GM12872 (cell line): ENCODE data around the gene ISG20.

Source experiments
- CTCF ChIP-seq: IDR thresholded peaks from 3 replicates; pipeline ENCODE4 v1.5.1; 2011; ENCODE audit warnings: low read depth, mild to moderate bottlenecking, low read length, moderate library complexity; ENCODE audit not compliant: insufficient read depth

Gene ISG20

GRCh38 chr15:88606070-88606794 is 32.6 kb upstream of the ISG20 start:
- TF ChIP-seq CTCF, result no peak

- no peak for TF ChIP-seq CTCF
Observed at GRCh38 chr15:88607951-88608350, 30.9 kb upstream of the ISG20 start.

- no peak for TF ChIP-seq CTCF
Observed at GRCh38 chr15:88608607-88609181, 30.1 kb upstream of the ISG20 start.

GRCh38 chr15:88609344-88610090 is 29.3 kb upstream of the ISG20 start:
- TF ChIP-seq CTCF, result no peak

GRCh38 chr15:88610701-88611231 is 28.1 kb upstream of the ISG20 start:
- TF ChIP-seq CTCF, result 0 out of 3 replicates have a peak, but pooled peaks have one; percentile 16

- no peak for TF ChIP-seq CTCF
Observed at GRCh38 chr15:88612186-88612796, 26.5 kb upstream of the ISG20 start.
